Measurements from ENCODE around the gene SERPINA5.

The SERPINA5 gene

GRCh38 chr14:94542811-94543440 lies 38.3 kb upstream of the SERPINA5 start:
- Histone ChIP-seq H3K27me3 (ENCODE audit: insufficient read depth, low read length) (no peaks in the 10 kb centered on the region), H3K4me3 (ENCODE audit: low read length) (no peak overlapping the region), H3K9me3 (ENCODE audit: insufficient read depth, low read depth, low read length) (no peaks in the 10 kb centered on the region), H3K27ac (ENCODE audit: low read depth, low read length) (no peak overlapping the region), H3K4me1 (ENCODE audit: insufficient read depth, low read length) (peaks cover 9% of the 10 kb centered on the region; the same call in 1 of the 2 replicates), H3K9ac (ENCODE audit: low read depth, low read length) (no peak overlapping the region), H3K36me3 (ENCODE audit: insufficient read depth, low read length) (no peaks in the 10 kb centered on the region)
- WGBS = 92% methylated on average over 9 of the region's 9 CpGs

- Histone ChIP-seq H3K27ac (ENCODE audit: low read depth, low read length) (no peak overlapping the region), H3K4me3 (ENCODE audit: low read length) (no peak overlapping the region), H3K36me3 (ENCODE audit: insufficient read depth, low read length) (no peaks in the 10 kb centered on the region), H3K9ac (ENCODE audit: low read depth, low read length) (no peak overlapping the region), H3K4me1 (ENCODE audit: insufficient read depth, low read length) (peaks cover 9% of the 10 kb centered on the region; the same call in 1 of the 2 replicates), H3K9me3 (ENCODE audit: insufficient read depth, low read depth, low read length) (no peaks in the 10 kb centered on the region), H3K27me3 (ENCODE audit: insufficient read depth, low read length) (no peaks in the 10 kb centered on the region)
- 86% methylated on average over 15 of the region's 15 CpGs for WGBS
Measured at GRCh38 chr14:94543449-94544124, 37.6 kb upstream of the SERPINA5 start.

- Histone ChIP-seq H3K36me3 (ENCODE audit: insufficient read depth, low read length) (no peaks in the 10 kb centered on the region), H3K9ac (ENCODE audit: low read depth, low read length) (no peak overlapping the region), H3K4me3 (ENCODE audit: low read length) (no peak overlapping the region), H3K27me3 (ENCODE audit: insufficient read depth, low read length) (no peaks in the 10 kb centered on the region), H3K27ac (ENCODE audit: low read depth, low read length) (no peak overlapping the region), H3K4me1 (ENCODE audit: insufficient read depth, low read length) (peaks cover 9% of the 10 kb centered on the region; the same call in 1 of the 2 replicates), H3K9me3 (ENCODE audit: insufficient read depth, low read depth, low read length) (no peaks in the 10 kb centered on the region)
- 57% methylated on average over 7 of the region's 7 CpGs for WGBS
Measured at GRCh38 chr14:94544726-94545125, 36.5 kb upstream of the SERPINA5 start.

- peaks cover 6% of the 10 kb centered on the region; the same call in 1 of the 2 replicates for H3K4me1 ChIP-seq (ENCODE audit: insufficient read depth, low read length)
- no peaks in the 10 kb centered on the region for H3K36me3 ChIP-seq (ENCODE audit: insufficient read depth, low read length)
- no peak overlapping the region for H3K9ac ChIP-seq (ENCODE audit: low read depth, low read length)
- H3K4me3 ChIP-seq (ENCODE audit: low read length) = no peak overlapping the region
- H3K27ac ChIP-seq (ENCODE audit: low read depth, low read length) = no peak overlapping the region
- H3K27me3 ChIP-seq (ENCODE audit: insufficient read depth, low read length) = no peaks in the 10 kb centered on the region
- H3K9me3 ChIP-seq (ENCODE audit: insufficient read depth, low read depth, low read length) = no peaks in the 10 kb centered on the region
- WGBS = 71% methylated on average over 15 of the region's 15 CpGs
Measured at GRCh38 chr14:94545131-94545841, 35.9 kb upstream of the SERPINA5 start.

- H3K36me3 ChIP-seq (ENCODE audit: insufficient read depth, low read length) = no peaks in the 10 kb centered on the region
- H3K4me3 ChIP-seq (ENCODE audit: low read length) = no peak overlapping the region
- H3K27me3 ChIP-seq (ENCODE audit: insufficient read depth, low read length) = no peaks in the 10 kb centered on the region
- H3K9ac ChIP-seq (ENCODE audit: low read depth, low read length) = no peak overlapping the region
- H3K4me1 ChIP-seq (ENCODE audit: insufficient read depth, low read length) = peaks cover 5% of the 10 kb centered on the region; the same call in 1 of the 2 replicates
- no peaks in the 10 kb centered on the region for H3K9me3 ChIP-seq (ENCODE audit: insufficient read depth, low read depth, low read length)
- WGBS = 95% methylated on average over 8 of the region's 8 CpGs
- no peak overlapping the region for H3K27ac ChIP-seq (ENCODE audit: low read depth, low read length)
Measured at GRCh38 chr14:94547151-94547680, 34.0 kb upstream of the SERPINA5 start.

- 84% methylated on average over 4 of the region's 4 CpGs for WGBS
- Histone ChIP-seq H3K9ac (ENCODE audit: low read depth, low read length) (no peak overlapping the region), H3K27me3 (ENCODE audit: insufficient read depth, low read length) (no peaks in the 10 kb centered on the region), H3K4me1 (ENCODE audit: insufficient read depth, low read length) (peaks cover 5% of the 10 kb centered on the region; the same call in 1 of the 2 replicates), H3K4me3 (ENCODE audit: low read length) (no peak overlapping the region), H3K36me3 (ENCODE audit: insufficient read depth, low read length) (no peaks in the 10 kb centered on the region), H3K27ac (ENCODE audit: low read depth, low read length) (no peak overlapping the region), H3K9me3 (ENCODE audit: insufficient read depth, low read depth, low read length) (no peaks in the 10 kb centered on the region)
Measured at GRCh38 chr14:94547726-94548125, 33.5 kb upstream of the SERPINA5 start.

- Histone ChIP-seq H3K27ac (ENCODE audit: low read depth, low read length) (no peak overlapping the region), H3K9me3 (ENCODE audit: insufficient read depth, low read depth, low read length) (no peaks in the 10 kb centered on the region), H3K4me3 (ENCODE audit: low read length) (no peak overlapping the region), H3K27me3 (ENCODE audit: insufficient read depth, low read length) (no peaks in the 10 kb centered on the region), H3K9ac (ENCODE audit: low read depth, low read length) (no peak overlapping the region), H3K36me3 (ENCODE audit: insufficient read depth, low read length) (no peaks in the 10 kb centered on the region), H3K4me1 (ENCODE audit: insufficient read depth, low read length) (peaks cover 5% of the 10 kb centered on the region; the same call in 1 of the 2 replicates)
- WGBS = 91% methylated on average over 14 of the region's 14 CpGs
Measured at GRCh38 chr14:94548131-94548998, 32.9 kb upstream of the SERPINA5 start.

GRCh38 chr14:94548999-94549985 lies 31.9 kb upstream of the SERPINA5 start:
- H3K4me1 ChIP-seq (ENCODE audit: insufficient read depth, low read length) = peaks cover 5% of the 10 kb centered on the region; the same call in 1 of the 2 replicates
- H3K27ac ChIP-seq (ENCODE audit: low read depth, low read length) = no peak overlapping the region
- no peaks in the 10 kb centered on the region for H3K36me3 ChIP-seq (ENCODE audit: insufficient read depth, low read length)
- no peaks in the 10 kb centered on the region for H3K27me3 ChIP-seq (ENCODE audit: insufficient read depth, low read length)
- no peak overlapping the region for H3K4me3 ChIP-seq (ENCODE audit: low read length)
- no peak overlapping the region for H3K9ac ChIP-seq (ENCODE audit: low read depth, low read length)
- H3K9me3 ChIP-seq (ENCODE audit: insufficient read depth, low read depth, low read length) = no peaks in the 10 kb centered on the region
- 36% methylated on average over 23 of the region's 24 CpGs for WGBS

- Histone ChIP-seq H3K9me3 (ENCODE audit: insufficient read depth, low read depth, low read length) (no peaks in the 10 kb centered on the region; the same call in 1 of the 2 replicates), H3K36me3 (ENCODE audit: insufficient read depth, low read length) (no peaks in the 10 kb centered on the region), H3K27me3 (ENCODE audit: insufficient read depth, low read length) (no peaks in the 10 kb centered on the region), H3K9ac (ENCODE audit: low read depth, low read length) (no peak overlapping the region), H3K4me1 (ENCODE audit: insufficient read depth, low read length) (no peaks in the 10 kb centered on the region), H3K27ac (ENCODE audit: low read depth, low read length) (no peak overlapping the region), H3K4me3 (ENCODE audit: low read length) (no peak overlapping the region)
- WGBS = 79% methylated on average over 5 of the region's 8 CpGs
Measured at GRCh38 chr14:94550041-94550440, 31.2 kb upstream of the SERPINA5 start.

- Histone ChIP-seq H3K27me3 (ENCODE audit: insufficient read depth, low read length) (no peaks in the 10 kb centered on the region), H3K27ac (ENCODE audit: low read depth, low read length) (no peak overlapping the region), H3K36me3 (ENCODE audit: insufficient read depth, low read length) (no peaks in the 10 kb centered on the region), H3K9me3 (ENCODE audit: insufficient read depth, low read depth, low read length) (peaks cover 4% of the 10 kb centered on the region; the same call in 1 of the 2 replicates), H3K4me3 (ENCODE audit: low read length) (no peak overlapping the region), H3K9ac (ENCODE audit: low read depth, low read length) (no peak overlapping the region), H3K4me1 (ENCODE audit: insufficient read depth, low read length) (no peaks in the 10 kb centered on the region)
- 92% methylated on average over 9 of the region's 9 CpGs for whole genome bisulfite sequencing
Measured at GRCh38 chr14:94555991-94556390, 25.2 kb upstream of the SERPINA5 start.
